Upper lobe of right lung (tissue), 1 donor: ENCODE data around the gene CDC14B. TPM values are rescaled to one million over a fixed set of nuclear protein-coding genes. Genes with fewer than 3 reads are reported as not detected.

Experiments
- ATAC-seq: fragments of 200-7000 bp; cut with Tn5 transposase; one replicate; pipeline ENCODE4 v1.9.1; 2020; ENCODE audit warnings: mild to moderate bottlenecking, moderate library complexity
- DNase-seq: peaks from one replicate; pipeline ENCODE4 v3.0.0-alpha.2; 2020
- H3K27ac ChIP-seq: fragments of 200-600 bp; one replicate; pipeline ENCODE4 v1.8.0; 2022
- H3K27me3 ChIP-seq: fragments of 200-600 bp; one replicate; pipeline ENCODE4 v1.8.0; 2022; ENCODE audit warnings: mild to moderate bottlenecking
- H3K36me3 ChIP-seq: fragments of 200-600 bp; one replicate; pipeline ENCODE4 v1.8.0; 2022
- H3K4me1 ChIP-seq: fragments of 200-600 bp; one replicate; pipeline ENCODE4 v1.8.0; 2022
- H3K4me3 ChIP-seq: fragments of 200-600 bp; one replicate; pipeline ENCODE4 v1.8.0; 2022; ENCODE audit warnings: mild to moderate bottlenecking
- H3K9me3 ChIP-seq: fragments of 200-600 bp; one replicate; pipeline ENCODE4 v1.8.0; 2022
- CTCF ChIP-seq: fragments of 200-600 bp; IDR thresholded peaks from one replicate; pipeline ENCODE4 v1.8.0; 2022; ENCODE audit warnings: antibody characterized with exemption
- intact Hi-C: fragments of 100-400 bp; cut with DNase I; formaldehyde crosslinking; loops from one replicate; pipeline ENCODE4 v1.11.0; 2022
- total RNA-seq: library from RNA; stranded (reverse); fragmentation: NEBNext Ultra II Directional; extraction: Animal tissue kit (Norgen Biotek cat#: 25700); gene quantifications from one replicate; pipeline ENCODE4 v1.2.1, GENCODE V29; 2021
- donor health status: DM: no; HTN: yes; CAD: no; lungs with severe emphysema.

Gene CDC14B
- total RNA-seq, 1 donor from 2014 or later, result 14.5 TPM

- H3K4me3 ChIP-seq, result no peak overlapping the region
- H3K27me3 ChIP-seq, result no peaks in the 10 kb centered on the region
- intact Hi-C loops, result no loop called here
- no peak for ATAC-seq
- peaks cover 20% of the 10 kb centered on the region for H3K36me3 ChIP-seq
- DNase-seq, result no peak
- peaks cover 23% of the 10 kb centered on the region for H3K4me1 ChIP-seq
- no peak overlapping the region for H3K27ac ChIP-seq
- no peaks in the 10 kb centered on the region for H3K9me3 ChIP-seq
- no peak for TF ChIP-seq CTCF
Measured at GRCh38 chr9:96487029-96487396, 132.6 kb downstream of the CDC14B start.

- TF ChIP-seq CTCF, result no peak
- Histone ChIP-seq H3K4me1 (peaks cover 18% of the 10 kb centered on the region), H3K27me3 (no peaks in the 10 kb centered on the region), H3K27ac (no peak overlapping the region), H3K4me3 (no peak overlapping the region), H3K9me3 (no peaks in the 10 kb centered on the region), H3K36me3 (peaks cover 20% of the 10 kb centered on the region)
- ATAC-seq, result peak; percentile 76
- intact Hi-C loops, result no loop called here
- DNase-seq, result peak; percentile 79
Measured at GRCh38 chr9:96486386-96487028, 133.1 kb downstream of the CDC14B start.

- H3K4me3 ChIP-seq, result no peak overlapping the region
- H3K36me3 ChIP-seq, result peaks cover 14% of the 10 kb centered on the region
- H3K4me1 ChIP-seq, result peaks cover 13% of the 10 kb centered on the region
- no peak for DNase-seq
- no peak for TF ChIP-seq CTCF
- H3K9me3 ChIP-seq, result no peaks in the 10 kb centered on the region
- H3K27me3 ChIP-seq, result no peaks in the 10 kb centered on the region
- intact Hi-C loops, result no loop called here
- no peak for ATAC-seq
- no peak overlapping the region for H3K27ac ChIP-seq
Measured at GRCh38 chr9:96485280-96485679, 134.4 kb downstream of the CDC14B start.

GRCh38 chr9:96484521-96484931 lies 135.1 kb downstream of the CDC14B start:
- no peak overlapping the region for H3K27ac ChIP-seq
- no peak for ATAC-seq

GRCh38 chr9:96483733-96484390 lies 135.8 kb downstream of the CDC14B start:
- Histone ChIP-seq H3K9me3 (no peaks in the 10 kb centered on the region), H3K4me1 (peaks cover 13% of the 10 kb centered on the region), H3K4me3 (no peak overlapping the region), H3K27ac (no peak overlapping the region), H3K27me3 (no peaks in the 10 kb centered on the region), H3K36me3 (no peaks in the 10 kb centered on the region)
- TF ChIP-seq CTCF, result no peak
- no peak for ATAC-seq
- DNase-seq, result no peak
- intact Hi-C loops, result no loop called here

More at GRCh38 chr9:96484521-96484931, 135.1 kb downstream of the CDC14B start:
- intact Hi-C loops, result no loop called here
- Histone ChIP-seq H3K4me3 (no peak overlapping the region), H3K36me3 (peaks cover 6% of the 10 kb centered on the region), H3K4me1 (peaks cover 13% of the 10 kb centered on the region), H3K27me3 (no peaks in the 10 kb centered on the region), H3K9me3 (no peaks in the 10 kb centered on the region)
- DNase-seq, result no peak
- TF ChIP-seq CTCF, result no peak
